Mucosa of descending colon (tissue), 3 donors: ENCODE results near the gene PCDH8. TPM values are rescaled to one million over a fixed set of nuclear protein-coding genes. Genes with fewer than 3 reads are reported as not detected.
A peak's percentile ranks its signal among the peaks of the same experiment; 100 is the strongest.

Source experiments
- ATAC-seq: fragments of 200-7000 bp; cut with Tn5 transposase; one replicate; pipeline ENCODE4 v1.9.1; 2020; ENCODE audit warnings: mild to moderate bottlenecking, moderate library complexity
- DNase-seq, 3 donors: peaks; one replicate each; pipeline ENCODE4 v3.0.0-alpha.2; 2020
- H3K36me3 ChIP-seq: fragments of 200-600 bp; one replicate; pipeline ENCODE4 v1.8.0; 2021; ENCODE audit warnings: low read depth, mild to moderate bottlenecking
- H3K4me1 ChIP-seq: fragments of 200-600 bp; one replicate; pipeline ENCODE4 v1.8.0; 2021; ENCODE audit warnings: low read depth, mild to moderate bottlenecking
- H3K4me3 ChIP-seq: fragments of 200-600 bp; one replicate; pipeline ENCODE4 v1.8.0; 2021; ENCODE audit warnings: mild to moderate bottlenecking
- H3K9me3 ChIP-seq: fragments of 200-600 bp; one replicate; pipeline ENCODE4 v1.8.0; 2021; ENCODE audit warnings: mild to moderate bottlenecking
- CTCF ChIP-seq: fragments of 200-600 bp; IDR thresholded peaks from one replicate; pipeline ENCODE4 v1.8.0; 2022; ENCODE audit warnings: antibody characterized with exemption, mild to moderate bottlenecking
- intact Hi-C, 2 donors: fragments of 100-400 bp; cut with DNase I in 1 of 2; cut with micrococcal nuclease in 1 of 2; formaldehyde crosslinking; loops; one replicate each; pipeline versions ENCODE4 v1.11.0 to v1.11.1; 2022; cut with DNase I, micrococcal nuclease
- total RNA-seq, 3 donors: library from RNA; stranded (reverse); fragmentation: NEBNext Ultra II Directional in 2 of 3; extraction: Animal tissue kit (Norgen Biotek cat#: 25700) in 2 of 3; gene quantifications; one replicate each; pipeline versions ENCODE4 v1.2.1 to v1.2.4, GENCODE V29; 2021 to 2023
- donor health status: DM: no; HTN: no; CAD: no; lungs with moderate emphysema.
- donor health status: DM: no; HTN: no; CAD: no.
- donor health status: DM: no; HTN: yes; CAD: no.

The PCDH8 gene
- total RNA-seq, 3 donors from 2014 or later = 0.12 to 0.38 (median 0.17) TPM

- Histone ChIP-seq H3K4me1 (no peaks in the 10 kb centered on the region), H3K4me3 (no peak overlapping the region), H3K9me3 (no peaks in the 10 kb centered on the region), H3K36me3 (no peaks in the 10 kb centered on the region)
- DNase-seq = no peak
- ATAC-seq = no peak
- no peak for TF ChIP-seq CTCF
- intact Hi-C loops = no loop called here
Observed at GRCh38 chr13:52868190-52868589, 19.8 kb upstream of the PCDH8 start.

- no peak for DNase-seq
- TF ChIP-seq CTCF = no peak
- ATAC-seq = no peak
- Histone ChIP-seq H3K4me3 (no peak overlapping the region), H3K4me1 (no peaks in the 10 kb centered on the region), H3K9me3 (no peaks in the 10 kb centered on the region), H3K36me3 (no peaks in the 10 kb centered on the region)
- intact Hi-C loops = no loop called here
Observed at GRCh38 chr13:52864941-52865340, 16.5 kb upstream of the PCDH8 start.

- H3K36me3 ChIP-seq = no peaks in the 10 kb centered on the region
- no peaks in the 10 kb centered on the region for H3K4me1 ChIP-seq
- peak; percentile 66 for ATAC-seq
- intact Hi-C loops = no loop called here
- DNase-seq = peak in 2 of 3 donors; percentile 55 to 65
- H3K4me3 ChIP-seq = no peak overlapping the region
- TF ChIP-seq CTCF = peak; percentile 33
- H3K9me3 ChIP-seq = no peaks in the 10 kb centered on the region
Observed at GRCh38 chr13:52862358-52863206, 14.1 kb upstream of the PCDH8 start.

GRCh38 chr13:52852444-52852843 lies 4.0 kb upstream of the PCDH8 start:
- no peaks in the 10 kb centered on the region for H3K9me3 ChIP-seq
- TF ChIP-seq CTCF = no peak
- H3K4me1 ChIP-seq = no peaks in the 10 kb centered on the region
- H3K4me3 ChIP-seq = no peak overlapping the region
- DNase-seq (no peak), ATAC-seq (no peak)
- intact Hi-C loops = no loop called here
- no peaks in the 10 kb centered on the region for H3K36me3 ChIP-seq

- peak; percentile 64 for ATAC-seq
- intact Hi-C loops = no loop called here
- Histone ChIP-seq H3K36me3 (no peaks in the 10 kb centered on the region), H3K4me3 (peak overlapping the region; percentile 19), H3K9me3 (no peaks in the 10 kb centered on the region), H3K4me1 (peaks cover 4% of the 10 kb centered on the region)
- DNase-seq = peak; percentile 38 to 56 (median 48)
- no peak for TF ChIP-seq CTCF
Observed at GRCh38 chr13:52851137-52851962, 2.9 kb upstream of the PCDH8 start.
